IPS-20b (cell line): ENCODE results near the gene RASSF5.

Source experiments
- H3K27ac ChIP-seq: one replicate; pipeline ENCODE4 v1.5.1; 2013; ENCODE audit warnings: low read length
- H3K27me3 ChIP-seq: 2 replicates; pipeline ENCODE4 v1.6.1; 2013; ENCODE audit warnings: mild to moderate bottlenecking, low read length, inconsistent platforms; ENCODE audit not compliant: insufficient read depth
- H3K36me3 ChIP-seq: 2 replicates; pipeline ENCODE4 v1.6.1; 2013; ENCODE audit warnings: low read depth, mild to moderate bottlenecking, inconsistent platforms, low read length, moderate library complexity; ENCODE audit not compliant: insufficient read depth
- H3K4me1 ChIP-seq: 2 replicates; pipeline ENCODE4 v1.6.1; 2013; ENCODE audit warnings: mild to moderate bottlenecking, control low read depth, inconsistent platforms, low read length, moderate library complexity; ENCODE audit not compliant: insufficient read depth
- H3K4me3 ChIP-seq: 2 replicates; pipeline ENCODE4 v1.5.1; 2013; ENCODE audit warnings: mild to moderate bottlenecking, low read length, inconsistent platforms
- H3K9ac ChIP-seq: 2 replicates; pipeline ENCODE4 v1.6.1; 2013; ENCODE audit warnings: low read depth, mild to moderate bottlenecking, inconsistent platforms, low read length, moderate library complexity
- H3K9me3 ChIP-seq: 2 replicates; pipeline ENCODE4 v1.6.1; 2013; ENCODE audit warnings: mild to moderate bottlenecking, low read depth, low read length, inconsistent platforms; ENCODE audit not compliant: insufficient read depth

RASSF5 gene

GRCh38 chr1:206521127-206521526 is 13.8 kb downstream of the RASSF5 start:
- no peaks in the 10 kb centered on the region for H3K36me3 ChIP-seq
- no peak overlapping the region for H3K4me3 ChIP-seq
- no peaks in the 10 kb centered on the region for H3K27me3 ChIP-seq
- no peaks in the 10 kb centered on the region for H3K9me3 ChIP-seq
- no peak overlapping the region for H3K9ac ChIP-seq
- no peak overlapping the region for H3K27ac ChIP-seq
- no peaks in the 10 kb centered on the region for H3K4me1 ChIP-seq

GRCh38 chr1:206521694-206522402 is 14.5 kb downstream of the RASSF5 start:
- no peaks in the 10 kb centered on the region for H3K4me1 ChIP-seq
- no peak overlapping the region for H3K4me3 ChIP-seq
- no peak overlapping the region for H3K9ac ChIP-seq
- no peaks in the 10 kb centered on the region for H3K9me3 ChIP-seq
- H3K27me3 ChIP-seq: no peaks in the 10 kb centered on the region
- no peak overlapping the region for H3K27ac ChIP-seq
- H3K36me3 ChIP-seq: no peaks in the 10 kb centered on the region

- H3K4me1 ChIP-seq: no peaks in the 10 kb centered on the region
- H3K4me3 ChIP-seq: no peak overlapping the region
- H3K9ac ChIP-seq: no peak overlapping the region
- H3K9me3 ChIP-seq: no peaks in the 10 kb centered on the region
- H3K36me3 ChIP-seq: no peaks in the 10 kb centered on the region
- H3K27me3 ChIP-seq: no peaks in the 10 kb centered on the region
- no peak overlapping the region for H3K27ac ChIP-seq
These were observed 17.5 kb downstream of the RASSF5 start for GRCh38 chr1:206524739-206525364.

GRCh38 chr1:206526064-206526911 is 19.0 kb downstream of the RASSF5 start:
- Histone ChIP-seq H3K4me3 (no peak overlapping the region), H3K9me3 (no peaks in the 10 kb centered on the region), H3K27ac (no peak overlapping the region), H3K36me3 (no peaks in the 10 kb centered on the region), H3K9ac (no peak overlapping the region), H3K27me3 (no peaks in the 10 kb centered on the region), H3K4me1 (no peaks in the 10 kb centered on the region)

GRCh38 chr1:206529425-206529824 is 22.1 kb downstream of the RASSF5 start:
- Histone ChIP-seq H3K36me3 (no peaks in the 10 kb centered on the region), H3K27ac (no peak overlapping the region), H3K27me3 (no peaks in the 10 kb centered on the region), H3K9me3 (no peaks in the 10 kb centered on the region), H3K4me3 (no peak overlapping the region), H3K9ac (no peak overlapping the region), H3K4me1 (no peaks in the 10 kb centered on the region)

- no peaks in the 10 kb centered on the region for H3K9me3 ChIP-seq
- H3K27ac ChIP-seq: no peak overlapping the region
- no peaks in the 10 kb centered on the region for H3K4me1 ChIP-seq
- H3K36me3 ChIP-seq: no peaks in the 10 kb centered on the region
- H3K9ac ChIP-seq: no peak overlapping the region
- H3K4me3 ChIP-seq: no peak overlapping the region
- H3K27me3 ChIP-seq: no peaks in the 10 kb centered on the region
These were observed 25.0 kb downstream of the RASSF5 start for GRCh38 chr1:206532368-206532767.

GRCh38 chr1:206534552-206534951 is 27.2 kb downstream of the RASSF5 start:
- H3K4me3 ChIP-seq: no peak overlapping the region
- H3K9ac ChIP-seq: no peak overlapping the region
- no peaks in the 10 kb centered on the region for H3K27me3 ChIP-seq
- H3K9me3 ChIP-seq: no peaks in the 10 kb centered on the region
- H3K4me1 ChIP-seq: no peaks in the 10 kb centered on the region
- no peaks in the 10 kb centered on the region for H3K36me3 ChIP-seq
- no peak overlapping the region for H3K27ac ChIP-seq

- H3K27me3 ChIP-seq: no peaks in the 10 kb centered on the region
- no peaks in the 10 kb centered on the region for H3K4me1 ChIP-seq
- H3K27ac ChIP-seq: no peak overlapping the region
These were observed 28.5 kb downstream of the RASSF5 start for GRCh38 chr1:206535853-206536188.

GRCh38 chr1:206537141-206537540 is 29.8 kb downstream of the RASSF5 start:
- no peaks in the 10 kb centered on the region for H3K4me1 ChIP-seq
- no peaks in the 10 kb centered on the region for H3K36me3 ChIP-seq
- no peak overlapping the region for H3K27ac ChIP-seq
- H3K9ac ChIP-seq: no peak overlapping the region
- H3K4me3 ChIP-seq: no peak overlapping the region
- H3K27me3 ChIP-seq: no peaks in the 10 kb centered on the region
- H3K9me3 ChIP-seq: no peaks in the 10 kb centered on the region

More at GRCh38 chr1:206535853-206536188, 28.5 kb downstream of the RASSF5 start:
- H3K9ac ChIP-seq: no peak overlapping the region
- H3K9me3 ChIP-seq: no peaks in the 10 kb centered on the region
- H3K4me3 ChIP-seq: no peak overlapping the region
- H3K36me3 ChIP-seq: no peaks in the 10 kb centered on the region

- H3K27ac ChIP-seq: no peak overlapping the region
- H3K9me3 ChIP-seq: no peaks in the 10 kb centered on the region
- H3K4me1 ChIP-seq: no peaks in the 10 kb centered on the region
- H3K27me3 ChIP-seq: no peaks in the 10 kb centered on the region
- H3K36me3 ChIP-seq: no peaks in the 10 kb centered on the region
- no peak overlapping the region for H3K4me3 ChIP-seq
- no peak overlapping the region for H3K9ac ChIP-seq
These were observed 30.9 kb downstream of the RASSF5 start for GRCh38 chr1:206538086-206538770.

GRCh38 chr1:206538901-206539640 is 31.7 kb downstream of the RASSF5 start:
- no peaks in the 10 kb centered on the region for H3K36me3 ChIP-seq
- H3K9ac ChIP-seq: no peak overlapping the region
- no peak overlapping the region for H3K4me3 ChIP-seq
- H3K4me1 ChIP-seq: no peaks in the 10 kb centered on the region
- H3K27ac ChIP-seq: no peak overlapping the region
- no peaks in the 10 kb centered on the region for H3K27me3 ChIP-seq
- no peaks in the 10 kb centered on the region for H3K9me3 ChIP-seq
